ACC112 (cell line): Measurements from ENCODE around the gene KRTAP26-1.

Source experiments
- H2AFZ ChIP-seq: fragments of 200-600 bp; sonication (generic); one replicate; pipeline ENCODE4 v1.6.0; 2017; ENCODE audit warnings: antibody characterized with exemption, low read length; ENCODE audit not compliant: unreplicated experiment
- H3K27ac ChIP-seq: fragments of 200-600 bp; sonication (generic); 2 replicates; pipeline ENCODE4 v1.5.1; 2014; ENCODE audit warnings: low read depth, mild to moderate bottlenecking, antibody characterized with exemption, low read length, moderate library complexity
- H3K27me3 ChIP-seq: fragments of 200-600 bp; sonication (generic); 2 replicates; pipeline ENCODE4 v1.6.1; 2014; ENCODE audit warnings: mild to moderate bottlenecking, antibody characterized with exemption, low read length, moderate library complexity, mixed read lengths; ENCODE audit not compliant: insufficient read depth
- H3K36me3 ChIP-seq: fragments of 200-600 bp; sonication (generic); 2 replicates; pipeline ENCODE4 v1.6.1; 2016; ENCODE audit warnings: mild to moderate bottlenecking, antibody characterized with exemption, low read length, moderate library complexity, mixed read lengths; ENCODE audit not compliant: insufficient read depth
- H3K4me1 ChIP-seq: fragments of 200-600 bp; sonication (generic); one replicate; pipeline ENCODE4 v1.6.1; 2016; ENCODE audit warnings: low read length, mixed read lengths; ENCODE audit not compliant: insufficient read depth, unreplicated experiment, control insufficient read depth
- H3K4me3 ChIP-seq: fragments of 200-600 bp; sonication (generic); 2 replicates; pipeline ENCODE4 v1.5.1; 2014; ENCODE audit warnings: mild to moderate bottlenecking, low read depth, low read length
- H3K79me2 ChIP-seq: fragments of 200-600 bp; sonication (generic); one replicate; pipeline ENCODE4 v1.6.0; 2016; ENCODE audit warnings: low read length; ENCODE audit not compliant: control insufficient read depth, unreplicated experiment, insufficient read depth

The KRTAP26-1 gene

GRCh38 chr21:30320215-30320614 lies at the start of gene KRTAP26-1:
Gene KRTAP26-1 (minus strand): TSS chr21:30320315. CDS start chr21:30320035, 280 bp downstream.
- no peak within 1 kb of the TSS for H3K4me3 ChIP-seq
- H2AFZ ChIP-seq = no peak within 1 kb of the TSS
- no peaks in the 10 kb centered on the region for H3K36me3 ChIP-seq
- H3K79me2 ChIP-seq = no peaks in the 10 kb centered on the region
- no peaks in the 10 kb centered on the region; the same call in 1 of the 2 replicates for H3K27me3 ChIP-seq
- no peaks in the 10 kb centered on the region for H3K4me1 ChIP-seq
- no peak within 1 kb of the TSS for H3K27ac ChIP-seq

GRCh38 chr21:30355906-30356305 lies 35.8 kb upstream of the KRTAP26-1 start:
- no peak overlapping the region for H3K4me3 ChIP-seq
- H3K27ac ChIP-seq = no peak overlapping the region
- H3K79me2 ChIP-seq = no peaks in the 10 kb centered on the region
- H3K36me3 ChIP-seq = no peaks in the 10 kb centered on the region
- no peaks in the 10 kb centered on the region for H3K27me3 ChIP-seq
- H3K4me1 ChIP-seq = no peaks in the 10 kb centered on the region
- H2AFZ ChIP-seq = no peak overlapping the region

- Histone ChIP-seq H3K4me3 (no peak overlapping the region), H3K79me2 (no peaks in the 10 kb centered on the region), H3K27me3 (no peaks in the 10 kb centered on the region), H3K4me1 (no peaks in the 10 kb centered on the region), H2AFZ (no peak overlapping the region), H3K27ac (no peak overlapping the region), H3K36me3 (no peaks in the 10 kb centered on the region)
These were observed 34.3 kb upstream of the KRTAP26-1 start for GRCh38 chr21:30354308-30355005.

- Histone ChIP-seq H2AFZ (no peak overlapping the region), H3K27ac (no peak overlapping the region), H3K27me3 (no peaks in the 10 kb centered on the region), H3K4me3 (no peak overlapping the region), H3K36me3 (no peaks in the 10 kb centered on the region), H3K79me2 (no peaks in the 10 kb centered on the region), H3K4me1 (no peaks in the 10 kb centered on the region)
These were observed 31.4 kb upstream of the KRTAP26-1 start for GRCh38 chr21:30351534-30351933.

- Histone ChIP-seq H3K36me3 (no peaks in the 10 kb centered on the region), H3K79me2 (no peaks in the 10 kb centered on the region), H3K27ac (no peak overlapping the region), H3K4me3 (no peak overlapping the region), H2AFZ (no peak overlapping the region), H3K27me3 (no peaks in the 10 kb centered on the region), H3K4me1 (no peaks in the 10 kb centered on the region)
These were observed 29.5 kb upstream of the KRTAP26-1 start for GRCh38 chr21:30349572-30349971.

- no peaks in the 10 kb centered on the region for H3K27me3 ChIP-seq
- no peak within 1 kb of the TSS for H3K4me3 ChIP-seq
- no peaks in the 10 kb centered on the region for H3K79me2 ChIP-seq
- H3K27ac ChIP-seq = no peak within 1 kb of the TSS
- H3K36me3 ChIP-seq = no peaks in the 10 kb centered on the region
- no peaks in the 10 kb centered on the region for H3K4me1 ChIP-seq
- H2AFZ ChIP-seq = no peak within 1 kb of the TSS
These were observed 28.4 kb upstream of the KRTAP26-1 start, which contains the start of gene KRTAP23-1 for GRCh38 chr21:30348506-30348905. Gene KRTAP23-1 (minus strand): TSS chr21:30348606. CDS start chr21:30348606, 0 bp downstream.

GRCh38 chr21:30345014-30345413 lies 24.9 kb upstream of the KRTAP26-1 start:
- no peak overlapping the region for H3K27ac ChIP-seq
- no peaks in the 10 kb centered on the region for H3K4me1 ChIP-seq
- no peaks in the 10 kb centered on the region for H3K27me3 ChIP-seq
- H3K36me3 ChIP-seq = no peaks in the 10 kb centered on the region
- H3K79me2 ChIP-seq = no peaks in the 10 kb centered on the region
- H2AFZ ChIP-seq = no peak overlapping the region
- no peak overlapping the region for H3K4me3 ChIP-seq

GRCh38 chr21:30340714-30341573 lies 20.8 kb upstream of the KRTAP26-1 start:
- no peak overlapping the region for H3K27ac ChIP-seq
- H2AFZ ChIP-seq = no peak overlapping the region
- H3K36me3 ChIP-seq = no peaks in the 10 kb centered on the region
- no peaks in the 10 kb centered on the region for H3K4me1 ChIP-seq
- no peaks in the 10 kb centered on the region for H3K27me3 ChIP-seq
- H3K4me3 ChIP-seq = no peak overlapping the region
- H3K79me2 ChIP-seq = no peaks in the 10 kb centered on the region

GRCh38 chr21:30338717-30339116 lies 18.6 kb upstream of the KRTAP26-1 start:
- H3K27me3 ChIP-seq = no peaks in the 10 kb centered on the region
- no peak overlapping the region for H2AFZ ChIP-seq
- no peak overlapping the region for H3K27ac ChIP-seq
- no peaks in the 10 kb centered on the region for H3K36me3 ChIP-seq
- no peaks in the 10 kb centered on the region for H3K79me2 ChIP-seq
- H3K4me1 ChIP-seq = no peaks in the 10 kb centered on the region
- H3K4me3 ChIP-seq = no peak overlapping the region

GRCh38 chr21:30337772-30338171 lies 17.7 kb upstream of the KRTAP26-1 start:
- Histone ChIP-seq H3K4me1 (no peaks in the 10 kb centered on the region), H3K27me3 (no peaks in the 10 kb centered on the region), H2AFZ (no peak overlapping the region), H3K4me3 (no peak overlapping the region), H3K79me2 (no peaks in the 10 kb centered on the region), H3K27ac (no peak overlapping the region), H3K36me3 (no peaks in the 10 kb centered on the region)
